Measurements from ENCODE around the gene SNRPA. TPM values are rescaled to one million over a fixed set of nuclear protein-coding genes. Genes with fewer than 3 reads are reported as not detected.

The SNRPA gene
- total and polyA plus RNA-seq, 2 of the 13 experiments (the other 11 are each of a cell fraction or from before 2014, with no cell fraction given), result 59.6 to 162 TPM

DNA sequence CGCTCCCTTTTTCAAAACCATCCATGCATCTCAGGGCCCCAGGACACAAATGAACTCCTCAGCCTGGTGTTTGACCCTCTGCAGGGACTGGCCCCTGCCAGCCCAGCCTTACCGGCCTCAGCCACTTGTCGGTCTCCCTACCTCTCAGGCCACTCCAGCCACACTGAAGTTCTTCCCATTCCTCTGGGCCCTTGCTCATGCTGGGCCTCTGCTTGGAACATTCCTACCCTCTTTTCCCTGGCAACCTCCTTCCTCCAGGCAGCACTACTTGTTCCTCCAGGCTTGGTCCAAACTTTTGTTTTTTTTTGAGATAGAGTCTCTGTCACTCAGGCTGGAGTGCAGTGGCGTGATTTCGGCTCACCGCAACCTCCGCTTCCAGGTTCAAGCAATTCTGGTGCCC is 40.3 kb downstream of the SNRPA start (continued):
- TF ChIP-seq, protein P1, sequence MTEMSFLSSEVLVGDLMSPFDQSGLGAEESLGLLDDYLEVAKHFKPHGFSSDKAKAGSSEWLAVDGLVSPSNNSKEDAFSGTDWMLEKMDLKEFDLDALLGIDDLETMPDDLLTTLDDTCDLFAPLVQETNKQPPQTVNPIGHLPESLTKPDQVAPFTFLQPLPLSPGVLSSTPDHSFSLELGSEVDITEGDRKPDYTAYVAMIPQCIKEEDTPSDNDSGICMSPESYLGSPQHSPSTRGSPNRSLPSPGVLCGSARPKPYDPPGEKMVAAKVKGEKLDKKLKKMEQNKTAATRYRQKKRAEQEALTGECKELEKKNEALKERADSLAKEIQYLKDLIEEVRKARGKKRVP (CRISPR knock-in tag; IDR thresholded peaks at IDR 0.05), result no peak
- TF ChIP-seq TBX2 (CRISPR knock-in tag; IDR thresholded peaks at IDR 0.05; ENCODE audit: borderline replicate concordance) (no peak), FOSL1 (CRISPR knock-in tag; IDR thresholded peaks at IDR 0.05; ENCODE audit: borderline replicate concordance) (no peak), ZNF746 (CRISPR knock-in tag; IDR thresholded peaks at IDR 0.05) (no peak), RBM22 (optimal IDR thresholded peaks at IDR 0.05; ENCODE audit: low read length) (no peak), ZNF549 (CRISPR knock-in tag; IDR thresholded peaks at IDR 0.05) (no peak), CC2D1A (CRISPR knock-in tag; IDR thresholded peaks at IDR 0.05) (no peak), REXO4 (CRISPR knock-in tag; IDR thresholded peaks at IDR 0.05; ENCODE audit: borderline replicate concordance) (no peak)
- TF ChIP-seq, protein P2, sequence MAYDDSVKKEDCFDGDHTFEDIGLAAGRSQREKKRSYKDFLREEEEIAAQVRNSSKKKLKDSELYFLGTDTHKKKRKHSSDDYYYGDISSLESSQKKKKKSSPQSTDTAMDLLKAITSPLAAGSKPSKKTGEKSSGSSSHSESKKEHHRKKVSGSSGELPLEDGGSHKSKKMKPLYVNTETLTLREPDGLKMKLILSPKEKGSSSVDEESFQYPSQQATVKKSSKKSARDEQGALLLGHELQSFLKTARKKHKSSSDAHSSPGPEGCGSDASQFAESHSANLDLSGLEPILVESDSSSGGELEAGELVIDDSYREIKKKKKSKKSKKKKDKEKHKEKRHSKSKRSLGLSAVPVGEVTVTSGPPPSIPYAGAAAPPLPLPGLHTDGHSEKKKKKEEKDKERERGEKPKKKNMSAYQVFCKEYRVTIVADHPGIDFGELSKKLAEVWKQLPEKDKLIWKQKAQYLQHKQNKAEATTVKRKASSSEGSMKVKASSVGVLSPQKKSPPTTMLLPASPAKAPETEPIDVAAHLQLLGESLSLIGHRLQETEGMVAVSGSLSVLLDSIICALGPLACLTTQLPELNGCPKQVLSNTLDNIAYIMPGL (CRISPR knock-in tag; IDR thresholded peaks at IDR 0.05; ENCODE audit: borderline replicate concordance in 1 of 2, low read depth in 1 of 2), result no peak
- TF ChIP-seq, protein P3, sequence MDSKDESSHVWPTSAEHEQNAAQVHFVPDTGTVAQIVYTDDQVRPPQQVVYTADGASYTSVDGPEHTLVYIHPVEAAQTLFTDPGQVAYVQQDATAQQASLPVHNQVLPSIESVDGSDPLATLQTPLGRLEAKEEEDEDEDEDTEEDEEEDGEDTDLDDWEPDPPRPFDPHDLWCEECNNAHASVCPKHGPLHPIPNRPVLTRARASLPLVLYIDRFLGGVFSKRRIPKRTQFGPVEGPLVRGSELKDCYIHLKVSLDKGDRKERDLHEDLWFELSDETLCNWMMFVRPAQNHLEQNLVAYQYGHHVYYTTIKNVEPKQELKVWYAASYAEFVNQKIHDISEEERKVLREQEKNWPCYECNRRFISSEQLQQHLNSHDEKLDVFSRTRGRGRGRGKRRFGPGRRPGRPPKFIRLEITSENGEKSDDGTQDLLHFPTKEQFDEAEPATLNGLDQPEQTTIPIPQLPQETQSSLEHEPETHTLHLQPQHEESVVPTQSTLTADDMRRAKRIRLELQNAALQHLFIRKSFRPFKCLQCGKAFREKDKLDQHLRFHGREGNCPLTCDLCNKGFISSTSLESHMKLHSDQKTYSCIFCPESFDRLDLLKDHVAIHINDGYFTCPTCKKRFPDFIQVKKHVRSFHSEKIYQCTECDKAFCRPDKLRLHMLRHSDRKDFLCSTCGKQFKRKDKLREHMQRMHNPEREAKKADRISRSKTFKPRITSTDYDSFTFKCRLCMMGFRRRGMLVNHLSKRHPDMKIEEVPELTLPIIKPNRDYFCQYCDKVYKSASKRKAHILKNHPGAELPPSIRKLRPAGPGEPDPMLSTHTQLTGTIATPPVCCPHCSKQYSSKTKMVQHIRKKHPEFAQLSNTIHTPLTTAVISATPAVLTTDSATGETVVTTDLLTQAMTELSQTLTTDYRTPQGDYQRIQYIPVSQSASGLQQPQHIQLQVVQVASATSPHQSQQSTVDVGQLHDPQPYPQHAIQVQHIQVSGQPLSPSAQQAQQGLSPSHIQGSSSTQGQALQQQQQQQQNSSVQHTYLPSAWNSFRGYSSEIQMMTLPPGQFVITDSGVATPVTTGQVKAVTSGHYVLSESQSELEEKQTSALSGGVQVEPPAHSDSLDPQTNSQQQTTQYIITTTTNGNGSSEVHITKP (CRISPR knock-in tag; IDR thresholded peaks at IDR 0.05; ENCODE audit: low read depth), result no peak

Data from HepG2 (cell line).